ENCODE measurements around the gene AVL9. TPM values are rescaled to one million over a fixed set of nuclear protein-coding genes. Genes with fewer than 3 reads are reported as not detected.
A peak's percentile ranks its signal among the peaks of the same experiment; 100 is the strongest.

The AVL9 gene
- total and polyA plus RNA-seq, 4 donors: 7.0 to 37.5 (median 23.2) TPM

DNA sequence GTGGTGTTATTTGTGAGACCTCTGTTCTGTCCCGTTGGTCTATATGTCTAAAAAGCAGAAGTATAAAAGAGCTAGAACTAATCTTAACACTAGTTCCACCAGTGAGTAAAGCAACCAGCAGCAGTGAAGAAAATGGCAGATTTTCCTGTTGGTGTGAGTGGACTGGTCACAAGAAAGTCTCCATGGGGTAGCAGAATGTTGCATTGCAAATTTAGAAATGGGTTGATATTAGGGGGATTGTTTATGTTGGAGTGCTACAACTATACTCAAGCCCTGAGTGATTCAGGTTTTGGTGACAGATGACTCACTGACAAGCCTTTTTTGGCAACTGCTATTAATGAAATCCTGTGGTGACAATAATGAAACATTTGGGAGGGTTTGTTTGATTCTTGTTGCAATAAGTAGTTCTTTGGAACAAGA, 5.6 kb downstream of the AVL9 start:
- H3K27me3 ChIP-seq (ENCODE audit: control insufficient read depth in 1 of 2, insufficient read depth in 2 of 2, low read length in 1 of 2): no peaks in the 10 kb centered on the region
- peaks cover 3 to 9% of the 10 kb centered on the region in 2 donors for H3K4me1 ChIP-seq (ENCODE audit: control insufficient read depth in 1 of 2, insufficient read depth in 2 of 2, low read length in 2 of 2)
- no peaks in the 10 kb centered on the region for H3K9me3 ChIP-seq (ENCODE audit: control insufficient read depth, low read length)
- ATAC-seq (ENCODE audit: low FRiP score) (no peak), DNase-seq (no peak)
- H3K4me3 ChIP-seq (ENCODE audit: low read length in 2 of 2): no peak overlapping the region
- intact Hi-C loops (cut with DNase I): no loop called here
- H3K27ac ChIP-seq (ENCODE audit: low read depth in 1 of 2, low read length in 2 of 2): peak overlapping the region in 1 of 2 donors; percentile 11
- H3K36me3 ChIP-seq (ENCODE audit: control insufficient read depth in 1 of 2, insufficient read depth in 2 of 2, low read length in 1 of 2): no peaks in the 10 kb centered on the region
- 6 to 18% methylated on average over 1 of the region's 1 CpG for WGBS, 2 donors

GRCh38 chr7:32501522-32501921, 6.2 kb downstream of the AVL9 start:
- H3K9me3 ChIP-seq (ENCODE audit: control insufficient read depth, low read length): no peaks in the 10 kb centered on the region
- H3K4me3 ChIP-seq (ENCODE audit: low read length in 2 of 2): no peak overlapping the region
- DNase-seq (no peak), ATAC-seq (ENCODE audit: low FRiP score) (no peak)
- H3K27ac ChIP-seq (ENCODE audit: low read depth in 1 of 2, low read length in 2 of 2): peak overlapping the region in 1 of 2 donors; percentile 51
- WGBS, 2 donors: 56 to 73% methylated on average over 1 of the region's 1 CpG
- intact Hi-C loops (cut with DNase I): no loop called here
- H3K36me3 ChIP-seq (ENCODE audit: control insufficient read depth in 1 of 2, insufficient read depth in 2 of 2, low read length in 1 of 2): no peaks in the 10 kb centered on the region
- H3K4me1 ChIP-seq (ENCODE audit: control insufficient read depth in 1 of 2, insufficient read depth in 2 of 2, low read length in 2 of 2): peaks cover 3 to 9% of the 10 kb centered on the region in 2 donors
- H3K27me3 ChIP-seq (ENCODE audit: control insufficient read depth in 1 of 2, insufficient read depth in 2 of 2, low read length in 1 of 2): no peaks in the 10 kb centered on the region

DNA sequence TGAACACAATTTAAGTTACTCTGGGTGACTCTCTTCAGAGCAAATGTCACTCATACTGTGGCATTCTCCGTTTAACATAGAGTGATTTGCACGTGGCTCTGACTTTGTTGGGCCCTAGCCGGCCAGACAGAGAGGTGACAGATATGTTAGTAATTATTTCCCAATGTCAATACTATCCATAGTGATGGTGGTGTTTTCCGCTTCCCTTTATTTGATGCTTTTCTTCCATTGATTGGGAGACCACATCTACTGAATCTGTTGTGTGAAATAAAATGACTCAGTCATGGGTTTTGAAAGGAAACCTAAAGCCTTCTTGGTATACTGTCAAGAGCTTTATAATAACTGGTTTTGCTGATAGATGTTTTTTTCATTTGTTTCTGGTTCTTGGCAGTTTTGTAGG, 7.4 kb downstream of the AVL9 start:
- Histone ChIP-seq H3K4me3 (ENCODE audit: low read length in 2 of 2) (no peak overlapping the region), H3K9me3 (ENCODE audit: control insufficient read depth, low read length) (no peaks in the 10 kb centered on the region), H3K27me3 (ENCODE audit: control insufficient read depth in 1 of 2, insufficient read depth in 2 of 2, low read length in 1 of 2) (no peaks in the 10 kb centered on the region), H3K36me3 (ENCODE audit: control insufficient read depth in 1 of 2, insufficient read depth in 2 of 2, low read length in 1 of 2) (no peaks in the 10 kb centered on the region), H3K27ac (ENCODE audit: low read depth in 1 of 2, low read length in 2 of 2) (no peak overlapping the region), H3K4me1 (ENCODE audit: control insufficient read depth in 1 of 2, insufficient read depth in 2 of 2, low read length in 2 of 2) (peaks cover 3 to 9% of the 10 kb centered on the region in 2 donors)
- ATAC-seq (ENCODE audit: low FRiP score) (no peak), DNase-seq (no peak)
- 65 to 66% methylated on average over 4 of the region's 4 CpGs for WGBS, 2 donors
- intact Hi-C loops (cut with DNase I): no loop called here

DNA sequence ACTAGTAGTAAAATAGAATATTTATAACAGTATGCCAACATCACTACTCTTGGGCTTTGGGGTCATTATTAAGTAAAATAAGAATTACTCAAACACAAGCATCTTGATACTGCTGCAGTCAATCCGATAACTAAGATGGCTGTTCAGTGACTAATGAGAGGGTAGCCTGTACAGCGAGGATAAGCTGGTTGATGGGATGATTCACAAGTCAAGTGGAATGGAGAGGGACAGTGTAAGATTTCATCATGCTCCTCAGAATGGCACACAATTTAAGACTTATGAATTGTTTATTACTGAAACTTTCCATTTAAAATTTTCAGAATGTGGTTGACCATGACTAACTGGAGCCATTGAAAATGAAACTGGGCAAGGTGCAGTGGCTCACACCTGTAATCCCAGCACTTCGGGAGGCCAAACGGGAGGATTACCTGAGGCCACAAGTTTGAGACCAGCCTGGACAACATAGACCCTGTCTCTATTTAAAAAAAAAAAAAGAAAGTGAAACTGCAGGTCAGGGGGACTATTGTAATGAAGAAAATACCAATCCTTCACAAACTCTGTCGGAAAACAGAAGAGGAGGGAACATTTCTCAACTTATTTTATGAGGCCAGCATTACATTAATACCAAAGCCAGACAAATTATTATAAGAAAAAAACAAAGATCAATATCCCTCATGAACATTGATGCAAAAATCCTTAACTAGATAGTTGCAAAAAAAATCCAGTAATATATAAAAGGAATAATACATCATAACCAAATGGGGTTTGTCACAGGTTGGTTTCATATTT, 11.2 kb downstream of the AVL9 start:
- ATAC-seq (ENCODE audit: low FRiP score): no peak
- WGBS, 2 donors: 93 to 97% methylated on average over 5 of the region's 5 CpGs
- H3K27ac ChIP-seq (ENCODE audit: low read depth in 1 of 2, low read length in 2 of 2): no peak overlapping the region

DNA sequence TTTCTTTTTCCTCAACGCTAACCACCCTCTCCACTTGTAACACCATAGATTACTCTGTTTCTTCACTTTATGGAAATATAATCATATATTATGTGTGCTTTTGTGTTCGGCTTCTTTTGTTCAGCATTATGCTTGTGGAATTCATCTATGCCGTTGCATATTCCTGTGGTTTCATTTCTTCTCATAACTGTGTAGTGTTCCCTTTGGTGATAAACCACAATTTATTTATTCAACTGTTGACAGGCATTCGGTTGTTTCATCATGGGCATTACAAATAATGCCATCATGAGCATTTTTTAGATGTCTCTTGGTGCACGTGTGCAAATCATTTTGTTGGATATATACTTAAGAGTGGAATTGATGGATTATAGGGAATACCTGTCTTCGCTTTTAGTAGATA, 12.1 kb downstream of the AVL9 start:
- no peaks in the 10 kb centered on the region for H3K9me3 ChIP-seq (ENCODE audit: control insufficient read depth, low read length)
- no peak overlapping the region for H3K4me3 ChIP-seq (ENCODE audit: low read length in 2 of 2)
- DNase-seq: no peak
- no peak for ATAC-seq (ENCODE audit: low FRiP score)
- no peak overlapping the region for H3K27ac ChIP-seq (ENCODE audit: low read depth in 1 of 2, low read length in 2 of 2)
- no peaks in the 10 kb centered on the region for H3K36me3 ChIP-seq (ENCODE audit: control insufficient read depth in 1 of 2, insufficient read depth in 2 of 2, low read length in 1 of 2)
- intact Hi-C loops (cut with DNase I): no loop called here
- no peaks in the 10 kb centered on the region for H3K27me3 ChIP-seq (ENCODE audit: control insufficient read depth in 1 of 2, insufficient read depth in 2 of 2, low read length in 1 of 2)
- 94 to 95% methylated on average over 6 of the region's 6 CpGs for WGBS, 2 donors
- no peaks in the 10 kb centered on the region for H3K4me1 ChIP-seq (ENCODE audit: control insufficient read depth in 1 of 2, insufficient read depth in 2 of 2, low read length in 2 of 2)

More for the DNA sequence above, 11.2 kb downstream of the AVL9 start:
- no peak for DNase-seq
- intact Hi-C loops (cut with DNase I): no loop called here
- Histone ChIP-seq H3K4me1 (ENCODE audit: control insufficient read depth in 1 of 2, insufficient read depth in 2 of 2, low read length in 2 of 2) (peaks cover 0 to 3% of the 10 kb centered on the region in 2 donors), H3K36me3 (ENCODE audit: control insufficient read depth in 1 of 2, insufficient read depth in 2 of 2, low read length in 1 of 2) (no peaks in the 10 kb centered on the region), H3K4me3 (ENCODE audit: low read length in 2 of 2) (no peak overlapping the region), H3K27me3 (ENCODE audit: control insufficient read depth in 1 of 2, insufficient read depth in 2 of 2, low read length in 1 of 2) (no peaks in the 10 kb centered on the region), H3K9me3 (ENCODE audit: control insufficient read depth, low read length) (no peaks in the 10 kb centered on the region)

DNA sequence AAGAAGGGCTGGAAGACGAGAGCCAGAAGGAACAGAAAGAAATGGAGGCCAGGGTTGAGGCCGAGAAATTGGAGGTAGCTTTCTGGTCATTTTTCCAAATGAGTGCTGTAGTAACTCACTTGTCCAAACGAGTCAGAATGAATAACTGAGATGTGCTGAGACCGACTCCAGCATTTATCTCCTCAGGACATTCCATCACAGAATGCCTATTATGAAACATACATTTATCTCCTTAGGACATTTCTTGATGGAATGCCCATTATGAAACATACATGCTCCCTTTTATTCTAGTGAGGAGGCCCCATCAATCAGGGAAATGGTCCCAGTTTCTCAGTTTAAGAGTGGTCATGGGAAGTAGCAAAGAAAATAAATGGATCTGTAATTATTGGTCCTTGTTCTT, 16.5 kb downstream of the AVL9 start:
- H3K27ac ChIP-seq (ENCODE audit: low read depth in 1 of 2, low read length in 2 of 2): no peak overlapping the region
- no peaks in the 10 kb centered on the region for H3K4me1 ChIP-seq (ENCODE audit: control insufficient read depth in 1 of 2, insufficient read depth in 2 of 2, low read length in 2 of 2)
- H3K4me3 ChIP-seq (ENCODE audit: low read length in 2 of 2): no peak overlapping the region
- no peak for ATAC-seq (ENCODE audit: low FRiP score)
- DNase-seq: no peak
- H3K9me3 ChIP-seq (ENCODE audit: control insufficient read depth, low read length): no peaks in the 10 kb centered on the region
- intact Hi-C loops (cut with DNase I): no loop called here
- H3K27me3 ChIP-seq (ENCODE audit: control insufficient read depth in 1 of 2, insufficient read depth in 2 of 2, low read length in 1 of 2): no peaks in the 10 kb centered on the region
- 92 to 94% methylated on average over 4 of the region's 4 CpGs for WGBS, 2 donors
- H3K36me3 ChIP-seq (ENCODE audit: control insufficient read depth in 1 of 2, insufficient read depth in 2 of 2, low read length in 1 of 2): no peaks in the 10 kb centered on the region

GRCh38 chr7:32513210-32513609, 17.9 kb downstream of the AVL9 start:
- Histone ChIP-seq H3K36me3 (ENCODE audit: control insufficient read depth in 1 of 2, insufficient read depth in 2 of 2, low read length in 1 of 2) (no peaks in the 10 kb centered on the region), H3K27ac (ENCODE audit: low read depth in 1 of 2, low read length in 2 of 2) (no peak overlapping the region), H3K4me3 (ENCODE audit: low read length in 2 of 2) (no peak overlapping the region), H3K4me1 (ENCODE audit: control insufficient read depth in 1 of 2, insufficient read depth in 2 of 2, low read length in 2 of 2) (no peaks in the 10 kb centered on the region), H3K9me3 (ENCODE audit: control insufficient read depth, low read length) (no peaks in the 10 kb centered on the region), H3K27me3 (ENCODE audit: control insufficient read depth in 1 of 2, insufficient read depth in 2 of 2, low read length in 1 of 2) (no peaks in the 10 kb centered on the region)
- no peak for DNase-seq
- intact Hi-C loops (cut with DNase I): no loop called here
- ATAC-seq (ENCODE audit: low FRiP score): no peak
- 97 to 100% methylated on average over 1 of the region's 1 CpG for WGBS, 2 donors

DNA sequence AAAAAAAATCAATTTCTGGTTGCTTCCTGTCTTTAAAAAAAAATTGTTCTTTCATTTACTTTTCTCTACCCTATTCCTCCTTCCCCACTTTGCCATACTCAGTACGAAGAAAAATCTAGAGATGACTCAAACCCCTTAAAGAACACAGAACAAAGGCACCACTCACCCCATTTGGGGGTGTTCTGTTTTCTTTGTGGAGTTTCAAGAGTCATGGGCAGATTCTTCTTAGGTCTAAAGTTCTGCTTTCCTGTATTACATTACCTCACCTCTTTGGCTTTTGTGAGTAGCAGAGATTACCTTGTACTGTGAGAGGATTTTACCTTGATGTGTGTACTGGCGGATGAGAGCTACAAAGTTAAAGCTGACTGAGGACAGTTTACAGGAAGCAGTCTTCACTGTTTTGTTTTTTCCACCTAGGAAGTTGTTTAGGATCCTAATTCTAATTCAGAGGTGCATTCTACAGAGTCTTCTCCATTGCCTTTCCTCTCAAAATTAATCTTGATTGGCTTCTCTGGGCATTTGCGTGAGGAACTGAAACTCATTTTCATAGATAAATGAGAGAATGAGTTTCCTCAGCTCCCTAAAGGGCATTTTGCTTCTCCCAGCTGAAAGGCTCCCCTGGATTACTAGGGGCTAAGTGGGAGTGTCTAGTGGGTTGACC, 20.7 kb downstream of the AVL9 start:
- Histone ChIP-seq H3K4me1 (ENCODE audit: control insufficient read depth in 1 of 2, insufficient read depth in 2 of 2, low read length in 2 of 2) (no peaks in the 10 kb centered on the region), H3K27me3 (ENCODE audit: control insufficient read depth in 1 of 2, insufficient read depth in 2 of 2, low read length in 1 of 2) (no peaks in the 10 kb centered on the region), H3K4me3 (ENCODE audit: low read length in 2 of 2) (no peak overlapping the region), H3K27ac (ENCODE audit: low read depth in 1 of 2, low read length in 2 of 2) (no peak overlapping the region), H3K36me3 (ENCODE audit: control insufficient read depth in 1 of 2, insufficient read depth in 2 of 2, low read length in 1 of 2) (no peaks in the 10 kb centered on the region), H3K9me3 (ENCODE audit: control insufficient read depth, low read length) (no peaks in the 10 kb centered on the region)
- 91 to 93% methylated on average over 3 of the region's 3 CpGs for WGBS, 2 donors
- intact Hi-C loops (cut with DNase I): no loop called here
- DNase-seq: no peak
- no peak for ATAC-seq (ENCODE audit: low FRiP score)

- no peaks in the 10 kb centered on the region for H3K27me3 ChIP-seq (ENCODE audit: control insufficient read depth in 1 of 2, insufficient read depth in 2 of 2, low read length in 1 of 2)
- no peaks in the 10 kb centered on the region for H3K36me3 ChIP-seq (ENCODE audit: control insufficient read depth in 1 of 2, insufficient read depth in 2 of 2, low read length in 1 of 2)
- no peaks in the 10 kb centered on the region for H3K9me3 ChIP-seq (ENCODE audit: control insufficient read depth, low read length)
- no peak overlapping the region for H3K4me3 ChIP-seq (ENCODE audit: low read length in 2 of 2)
- H3K4me1 ChIP-seq (ENCODE audit: control insufficient read depth in 1 of 2, insufficient read depth in 2 of 2, low read length in 2 of 2): no peaks in the 10 kb centered on the region
- DNase-seq: no peak
- intact Hi-C loops (cut with DNase I): no loop called here
- ATAC-seq (ENCODE audit: low FRiP score): no peak
- no peak overlapping the region for H3K27ac ChIP-seq (ENCODE audit: low read depth in 1 of 2, low read length in 2 of 2)
- 83 to 84% methylated on average over 3 of the region's 3 CpGs for WGBS, 2 donors
Measured at GRCh38 chr7:32516551-32517100, 21.3 kb downstream of the AVL9 start.

All from aorta (tissue), 5 donors.